GM21423 (cell line): ENCODE data around the gene CDH13.

Source experiments
- ATAC-seq: cut with Tn5 transposase; IDR thresholded peaks from one replicate; pipeline ENCODE4 v1.9.1; 2021; ENCODE audit warnings: mild to moderate bottlenecking, moderate library complexity; ENCODE audit not compliant: unreplicated experiment

Gene CDH13

DNA sequence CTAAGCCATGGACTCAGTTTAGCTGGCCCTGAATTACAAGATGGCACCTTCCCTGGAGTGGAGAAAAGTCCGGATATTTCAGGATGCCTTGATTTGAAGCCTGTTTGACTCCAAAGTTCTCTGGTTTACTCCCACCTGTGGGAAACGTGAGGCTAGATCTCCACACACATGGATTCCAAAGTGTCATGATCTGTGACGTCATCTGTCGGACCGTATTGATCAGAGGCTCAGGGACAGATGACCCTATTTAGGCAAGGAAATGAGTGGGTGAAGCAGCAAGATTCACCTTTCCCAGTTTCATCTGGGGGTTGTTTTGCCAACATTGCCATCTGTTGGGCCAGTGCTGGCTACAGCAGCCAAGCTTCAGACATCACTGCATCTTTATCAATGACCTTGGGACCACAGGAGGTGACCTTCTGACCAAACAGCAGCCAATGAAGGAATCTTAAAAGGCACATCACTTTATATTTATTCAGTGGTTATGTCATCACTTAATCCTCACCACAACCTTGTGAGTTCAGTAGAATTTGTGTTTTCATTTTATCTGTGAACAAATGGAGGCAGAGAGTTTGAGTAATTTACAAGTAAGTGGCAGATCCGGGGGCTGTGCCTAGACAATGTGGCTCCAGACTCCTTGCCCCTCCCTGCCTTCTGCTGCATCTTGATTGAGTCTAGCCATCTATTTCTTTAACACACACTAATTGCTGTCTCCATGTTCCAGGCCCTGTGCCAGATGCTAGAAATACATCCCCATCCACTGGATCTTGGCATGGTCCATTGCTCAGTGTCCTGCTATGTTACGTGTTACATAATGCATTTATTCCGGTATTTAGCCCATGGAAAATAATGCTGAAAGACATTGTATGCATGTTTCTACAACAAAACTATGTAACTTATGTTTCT is 1.5 kb upstream of the CDH13 start:
- no peak for ATAC-seq

DNA sequence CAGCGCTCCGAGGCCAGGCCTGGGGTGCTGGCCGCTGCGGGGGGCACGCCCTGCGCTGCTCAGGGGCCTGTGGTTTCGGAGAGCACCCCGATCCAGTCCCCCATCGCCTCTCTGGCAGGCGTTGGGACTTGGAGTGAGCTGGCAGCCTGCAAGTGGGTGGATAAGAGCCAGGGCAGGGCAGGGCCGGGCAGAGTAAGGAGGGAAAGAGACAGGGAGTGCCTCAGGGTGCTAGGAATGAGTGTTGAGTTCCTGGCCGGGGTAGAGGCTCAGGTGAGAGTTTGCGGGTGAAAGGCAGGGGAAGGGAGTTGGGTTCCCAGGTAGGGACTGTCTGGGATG is 1.3 kb downstream of the CDH13 start:
- no peak for ATAC-seq

DNA sequence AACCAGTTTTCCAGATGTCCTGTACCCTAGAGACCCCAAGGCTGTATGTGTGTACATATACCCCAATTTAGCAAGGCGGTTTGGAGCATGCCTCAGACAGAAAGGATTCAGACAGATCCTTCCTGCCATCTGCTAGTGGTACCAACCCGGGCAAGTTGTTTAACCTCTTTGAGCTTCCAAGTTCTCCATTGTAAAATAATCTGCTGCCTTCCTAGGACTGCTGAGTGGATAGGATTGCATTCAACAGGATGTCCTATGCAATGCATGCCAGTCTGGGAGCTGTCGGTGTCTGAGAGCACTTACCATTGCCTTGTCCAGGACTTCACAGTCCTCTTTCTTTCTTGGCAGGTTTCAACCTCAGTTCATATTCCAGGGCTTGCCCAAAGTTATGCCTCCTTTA is 1.9 kb downstream of the CDH13 start:
- no peak for ATAC-seq

DNA sequence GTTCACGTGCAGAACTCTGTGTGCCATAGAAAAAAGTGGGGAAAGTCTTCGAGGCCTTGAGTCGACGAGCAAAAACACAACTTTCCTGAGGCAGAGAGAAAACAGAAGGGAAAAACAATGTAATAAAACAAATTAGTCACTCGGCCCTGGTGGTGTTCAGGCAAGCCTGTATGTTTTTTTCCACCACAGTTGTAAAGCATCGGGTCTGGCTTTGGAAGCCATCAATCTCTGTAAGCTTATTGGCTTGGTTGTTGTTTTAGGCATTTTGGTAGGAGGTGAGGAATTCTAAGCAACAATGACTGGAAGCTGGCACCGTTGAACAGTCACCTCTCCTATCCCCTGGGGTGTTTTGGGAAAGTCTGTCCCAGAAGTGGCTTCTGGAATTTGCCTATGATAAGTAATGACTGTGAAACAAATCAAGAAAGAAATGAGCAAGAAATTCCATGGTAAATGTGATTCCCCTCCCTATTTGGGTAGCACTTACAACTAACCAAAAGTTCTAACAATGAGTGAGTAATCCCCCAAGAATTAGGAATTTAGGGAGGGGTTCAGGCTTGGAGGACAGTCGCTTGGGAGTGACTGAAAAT is 2.8 kb downstream of the CDH13 start:
- no peak for ATAC-seq

DNA sequence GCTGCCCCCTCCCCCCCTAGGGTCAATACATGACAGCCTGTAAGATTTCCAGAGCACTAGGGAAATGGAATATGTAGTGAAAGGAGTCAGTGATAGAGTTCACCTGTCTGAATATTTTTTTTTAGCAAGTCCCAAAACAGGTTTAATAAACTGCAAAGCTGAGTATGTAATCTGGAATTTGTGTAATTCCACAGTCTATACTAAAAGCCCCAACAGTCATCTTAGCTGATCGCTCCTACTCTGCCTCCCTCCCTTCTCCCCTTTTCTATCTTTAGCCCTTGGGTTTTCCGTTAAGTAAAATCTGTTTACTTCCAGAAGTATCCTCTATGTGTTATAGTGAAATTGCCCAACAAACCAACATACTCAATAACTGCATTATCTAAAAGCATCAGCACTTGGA is 3.5 kb downstream of the CDH13 start:
- no peak for ATAC-seq

DNA sequence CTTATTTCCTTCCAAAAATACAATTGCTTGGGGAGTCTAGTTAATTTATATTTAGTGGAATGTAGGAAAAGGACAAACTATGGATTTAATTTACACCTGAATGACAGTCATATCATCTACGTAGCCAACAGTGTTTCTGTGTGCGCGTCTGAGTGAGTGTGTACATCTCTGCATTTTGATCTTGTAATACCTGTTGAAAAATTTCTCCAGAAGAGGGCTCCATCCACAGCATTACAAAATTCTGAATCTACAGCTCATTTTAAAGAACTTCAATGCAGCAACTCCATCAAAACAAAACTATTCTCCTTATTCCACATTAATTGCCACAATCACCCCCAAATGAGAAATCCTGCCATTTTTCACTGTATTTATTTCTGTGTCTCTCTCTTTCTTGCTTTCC is 3.9 kb downstream of the CDH13 start:
- no peak for ATAC-seq

DNA sequence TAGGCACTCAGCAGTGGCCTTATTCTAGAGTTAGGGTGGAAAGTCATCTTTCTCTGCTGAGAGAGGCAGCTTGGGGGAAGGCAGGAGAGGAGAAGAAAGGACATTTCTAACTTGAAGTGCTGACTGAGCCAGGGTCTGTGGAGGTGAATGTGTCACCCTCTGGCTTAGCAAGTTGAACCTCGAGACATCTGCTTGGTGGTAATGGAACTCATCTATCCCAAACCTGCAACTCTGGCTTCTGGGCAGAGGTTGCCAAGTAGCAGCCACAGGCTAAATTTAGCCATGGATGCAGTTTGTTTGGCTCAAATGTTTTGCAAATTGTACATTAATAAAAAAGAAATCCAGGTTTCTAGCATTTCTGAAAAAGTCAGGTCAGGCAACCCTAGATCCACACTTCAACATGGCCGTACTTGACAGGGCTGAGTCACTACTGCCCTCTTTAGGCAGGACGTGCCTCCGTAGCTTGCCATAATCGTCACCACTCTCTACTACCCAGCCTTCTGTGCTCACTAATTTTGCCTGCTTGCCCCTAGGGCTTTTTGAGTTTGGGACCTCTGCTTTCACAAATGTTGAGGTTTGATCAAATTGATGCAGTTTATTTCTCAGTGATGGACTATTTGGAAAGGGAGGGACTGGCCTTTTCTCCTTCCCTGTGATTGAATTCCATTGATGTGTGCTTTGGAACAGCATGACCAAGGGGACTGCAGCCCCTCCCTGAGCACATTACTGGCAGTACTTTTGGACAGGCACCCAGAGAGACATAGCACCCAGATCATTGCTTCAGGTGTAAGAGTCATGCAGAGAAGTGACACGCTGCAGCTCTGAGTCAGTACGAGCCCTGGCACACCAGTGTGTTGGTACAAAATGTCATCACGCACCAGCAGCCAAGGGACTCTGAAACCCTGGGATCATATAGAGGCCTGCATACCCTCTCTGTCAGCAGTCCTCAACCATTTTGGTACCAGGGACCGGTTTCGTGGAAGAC is 5.2 kb downstream of the CDH13 start:
- no peak for ATAC-seq

DNA sequence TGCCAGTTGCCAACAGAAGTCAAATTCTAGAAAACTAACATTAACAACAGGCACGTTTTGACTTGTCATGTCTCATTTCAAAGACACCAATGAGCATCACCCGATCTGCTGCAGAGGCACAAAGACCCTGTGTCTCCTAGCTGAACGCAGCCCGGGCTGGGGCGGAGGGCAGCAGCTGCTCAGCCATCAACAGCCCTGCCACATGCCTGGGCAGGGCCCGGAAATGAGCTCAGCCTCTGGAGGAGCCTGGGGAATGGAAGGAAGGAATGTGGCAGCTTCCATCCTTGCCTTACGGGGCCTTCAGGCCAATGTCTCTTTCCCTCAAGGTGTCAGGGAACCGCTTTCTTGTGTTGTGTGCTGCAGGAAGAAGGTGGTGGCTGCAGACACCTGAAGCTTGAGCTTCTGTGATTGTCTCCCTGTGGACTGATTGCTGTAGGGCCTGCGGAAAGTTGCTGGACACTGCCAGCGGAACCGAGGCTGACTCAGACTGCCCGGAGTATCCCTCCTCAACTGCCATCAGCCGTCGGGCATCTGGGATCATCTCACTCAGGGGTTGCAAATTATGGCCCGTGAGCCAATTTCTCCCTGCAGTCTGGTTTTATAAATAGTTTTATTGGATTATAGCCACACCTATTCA is 7.3 kb downstream of the CDH13 start:
- ATAC-seq = no peak

DNA sequence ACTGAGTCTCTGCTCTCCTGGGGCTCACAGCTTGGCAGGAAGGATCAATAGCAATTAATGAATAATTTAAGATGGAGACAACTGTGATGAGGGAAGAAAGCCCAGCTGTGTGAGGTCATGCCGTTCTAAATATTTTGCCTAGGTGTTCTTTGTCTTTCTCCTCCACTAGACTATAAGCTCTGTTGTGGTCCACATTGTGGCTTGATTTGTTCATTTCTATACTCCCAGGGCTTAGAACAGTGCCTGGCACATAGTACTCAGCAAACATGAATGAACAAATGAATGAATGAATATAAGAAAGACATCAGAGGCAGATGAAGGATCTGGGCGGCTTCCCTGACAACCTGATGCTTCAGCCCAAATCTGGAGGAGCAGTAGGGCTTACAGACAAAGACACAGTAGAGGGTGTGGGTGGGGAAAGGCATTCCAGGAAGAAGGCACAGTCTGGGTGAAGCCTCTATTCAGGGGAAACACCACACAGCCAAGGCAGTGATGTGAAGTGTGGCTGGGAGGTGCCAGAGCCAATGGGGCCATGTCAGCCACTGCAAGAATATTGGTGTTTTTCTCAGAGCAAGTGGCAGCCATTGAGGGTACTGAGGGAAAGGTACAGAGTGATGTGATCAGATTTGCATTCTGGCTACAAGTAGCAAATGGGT is 8.3 kb downstream of the CDH13 start:
- no peak for ATAC-seq

DNA sequence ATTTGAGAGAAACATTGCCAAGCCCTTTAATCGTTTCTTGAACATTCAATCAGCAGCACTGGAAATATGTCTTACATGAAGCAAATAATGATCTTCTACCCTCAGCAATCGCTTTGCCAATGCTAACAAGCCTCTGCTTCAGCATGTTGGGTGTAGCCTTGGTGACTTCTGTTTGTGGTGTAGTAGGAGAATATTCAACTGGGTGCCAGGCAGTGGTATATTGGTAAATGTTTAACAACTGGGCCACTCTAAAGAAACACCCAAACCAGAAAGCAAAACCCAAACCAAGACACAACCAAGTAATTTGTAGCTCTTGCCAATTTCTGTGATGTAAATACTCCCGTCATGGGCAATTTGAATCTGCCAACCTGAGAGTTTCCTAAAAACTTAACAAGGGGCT is 9.7 kb downstream of the CDH13 start:
- ATAC-seq = no peak

DNA sequence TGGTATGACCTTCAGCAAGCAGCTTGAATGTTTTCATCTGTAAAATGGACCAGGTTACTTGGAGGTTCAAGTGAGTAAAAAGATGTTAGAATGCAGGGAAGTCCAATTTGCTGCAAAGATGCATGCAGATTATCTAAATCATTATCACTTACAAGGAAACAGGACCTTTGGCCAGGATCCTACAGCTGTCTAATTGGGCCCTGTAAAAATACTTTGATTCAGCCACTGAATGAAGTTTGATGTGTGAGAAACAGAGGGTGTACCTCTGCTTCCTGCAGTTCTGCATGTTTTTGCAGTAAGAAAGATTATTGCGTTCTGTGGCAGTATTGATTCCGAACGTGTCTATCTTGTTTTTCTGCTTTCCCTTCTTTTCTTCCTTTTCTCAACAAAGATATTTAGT is 10.2 kb downstream of the CDH13 start:
- ATAC-seq = no peak

DNA sequence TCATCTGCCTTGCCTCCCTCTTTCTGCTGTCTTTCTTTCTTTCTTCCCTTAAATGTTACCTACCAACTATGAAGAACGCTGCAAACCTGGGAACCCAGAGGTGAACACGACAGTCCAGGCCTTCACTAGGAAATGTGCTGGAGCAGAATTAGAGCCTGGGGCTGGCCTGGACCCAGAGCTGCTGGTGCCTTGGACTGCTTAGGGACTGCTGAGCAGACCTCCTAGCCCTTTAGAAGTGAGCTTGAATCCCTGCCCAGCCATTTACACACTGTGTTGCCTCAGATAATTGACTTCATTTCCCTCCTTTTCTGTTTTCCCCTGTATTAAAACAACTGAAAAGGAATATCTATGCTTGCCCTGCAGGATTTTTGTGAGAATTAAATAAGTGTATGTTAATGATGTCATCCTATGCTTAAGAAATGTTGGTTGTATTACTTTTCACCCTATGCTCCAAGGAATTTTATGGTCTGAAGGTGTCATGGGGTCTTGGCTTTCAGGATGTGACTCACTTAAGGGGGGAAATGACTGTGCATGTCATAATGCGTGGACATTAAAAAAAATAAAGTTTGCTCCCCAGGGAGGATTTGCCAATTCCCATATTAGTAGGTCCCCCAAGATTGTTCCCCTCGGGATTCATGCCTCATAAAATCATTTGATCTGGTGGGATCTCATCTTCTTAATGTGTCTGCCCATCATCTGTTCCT is 11.5 kb downstream of the CDH13 start:
- ATAC-seq = no peak

DNA sequence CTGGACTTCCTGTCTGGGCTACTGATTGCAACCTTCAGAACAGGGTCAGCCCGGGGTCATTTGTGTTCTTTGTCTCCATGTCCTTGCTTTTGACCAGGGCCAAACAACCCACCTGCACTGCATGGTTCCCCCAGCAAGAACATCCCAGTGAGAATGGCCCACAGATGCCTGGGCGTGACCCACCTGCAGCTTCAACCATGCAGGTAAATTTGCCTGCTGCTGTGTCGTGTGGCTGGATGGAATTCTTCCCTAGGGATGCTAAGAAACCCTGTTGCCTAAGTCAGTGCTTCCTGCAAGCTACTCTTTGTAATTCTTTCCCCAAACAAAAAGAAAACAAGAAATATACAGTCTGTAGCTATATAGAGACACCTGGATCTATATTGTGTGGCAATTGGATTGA is 12.5 kb downstream of the CDH13 start:
- no peak for ATAC-seq

DNA sequence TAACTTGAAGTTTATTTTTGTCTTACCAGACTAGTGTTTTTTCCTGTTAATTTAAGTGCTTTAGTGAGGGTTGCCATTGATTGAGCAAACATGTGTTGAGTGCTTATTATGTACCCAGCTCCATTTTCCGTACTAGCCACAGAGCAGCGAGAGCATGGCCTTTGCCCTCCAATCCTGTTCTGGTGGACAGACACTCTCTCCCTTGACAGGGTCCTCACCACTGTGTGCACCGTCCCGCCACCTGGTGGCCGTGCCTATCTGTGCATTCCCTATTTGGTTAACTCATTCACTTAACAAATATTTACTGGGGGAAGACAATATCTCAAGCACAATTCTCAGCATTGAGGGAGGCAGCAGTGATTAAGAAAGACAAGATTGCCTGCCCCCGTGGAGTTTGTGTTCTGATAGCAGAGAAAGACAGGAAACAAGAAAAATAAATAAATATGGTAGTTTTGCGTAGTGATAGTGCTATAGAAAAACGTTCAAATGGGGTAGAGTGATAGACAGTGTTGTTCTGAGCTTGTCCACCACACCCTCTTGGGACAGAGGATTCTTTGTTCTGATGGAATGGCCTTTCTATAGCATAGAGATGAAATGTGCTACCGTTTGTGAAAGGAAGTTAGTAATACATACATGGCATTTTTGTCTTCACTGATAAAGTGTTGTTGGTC is 13.0 kb downstream of the CDH13 start:
- ATAC-seq = peak; percentile 69

DNA sequence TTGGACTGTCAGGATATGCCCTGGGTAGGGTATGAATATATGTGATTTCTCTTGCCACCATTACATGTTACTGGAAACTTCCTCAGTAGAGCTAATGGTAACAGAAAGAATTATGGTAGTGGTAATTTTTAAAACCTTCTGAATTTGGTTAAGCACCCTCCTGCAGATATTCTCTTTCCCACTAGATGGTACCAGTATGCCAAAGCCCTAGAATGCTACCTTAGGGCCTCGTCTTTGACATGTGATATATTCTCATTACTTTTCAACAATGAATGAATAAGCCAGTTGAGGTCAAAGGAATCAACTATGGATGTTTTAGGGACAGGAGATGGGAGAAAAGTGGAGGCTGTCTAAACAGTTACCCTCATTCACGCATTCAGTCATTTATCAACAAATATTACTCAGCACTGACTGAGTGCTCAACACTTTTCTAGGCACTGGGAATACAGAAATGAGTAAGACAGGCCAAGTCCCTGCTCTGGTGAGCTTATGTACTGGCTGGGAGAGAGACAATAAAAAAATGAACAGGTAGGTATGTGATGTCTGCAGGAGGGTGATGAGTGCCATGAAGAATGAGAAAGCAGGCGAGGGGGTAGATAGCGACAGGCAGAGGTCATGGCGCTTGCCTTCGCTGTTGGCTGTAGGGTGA is 14.7 kb downstream of the CDH13 start:
- no peak for ATAC-seq

DNA sequence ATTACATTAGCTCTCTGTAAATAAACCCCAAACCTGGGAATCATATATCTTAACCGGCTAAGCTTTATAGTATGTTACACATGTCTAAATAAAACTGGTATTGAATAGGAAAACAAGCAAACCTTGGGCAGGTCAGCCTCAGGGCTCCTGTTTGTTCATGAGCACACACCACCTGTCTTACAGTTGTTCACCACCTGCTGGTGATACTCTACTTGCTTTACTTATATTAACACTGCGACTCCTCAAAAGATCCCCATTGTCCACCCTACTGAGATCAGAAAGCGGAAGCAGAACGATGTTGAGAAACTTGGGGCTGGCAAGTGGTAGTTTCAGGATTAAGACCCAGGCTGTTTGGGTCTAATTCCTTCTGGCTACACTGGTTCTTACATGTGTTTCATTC is 16.4 kb downstream of the CDH13 start:
- ATAC-seq = no peak

DNA sequence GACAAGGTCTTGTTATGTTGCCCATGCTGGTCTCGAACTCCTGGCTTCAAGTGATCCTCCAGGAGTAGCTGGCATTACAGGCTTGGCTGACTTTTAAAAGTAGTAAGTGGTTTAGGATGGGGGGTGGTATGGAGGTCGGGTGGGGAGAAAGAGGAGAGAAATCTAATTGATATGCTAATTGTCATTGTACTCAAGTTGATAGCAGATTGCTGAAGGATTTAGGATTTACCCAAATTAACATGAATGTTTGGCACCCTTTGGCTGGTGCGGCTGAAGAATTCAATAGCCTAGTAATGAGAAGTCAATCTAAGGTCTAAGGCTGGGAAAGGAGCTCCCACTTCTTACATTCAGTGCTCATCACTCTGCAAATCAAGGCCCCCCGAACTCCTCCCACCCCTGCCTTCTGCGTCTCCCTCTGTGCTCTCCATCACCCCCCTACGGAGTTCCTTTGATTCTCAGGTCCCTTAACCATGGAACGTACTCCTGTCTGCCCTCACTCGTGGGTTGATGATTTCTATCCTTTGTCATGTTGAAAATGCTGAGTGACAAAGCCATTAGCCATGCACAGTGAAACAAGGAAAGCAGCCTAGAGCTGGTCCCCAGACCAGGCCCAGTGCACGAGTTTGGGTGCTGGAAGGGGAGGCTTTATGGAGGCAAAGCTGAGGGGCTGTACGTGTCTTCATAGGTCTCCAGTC is 17.3 kb downstream of the CDH13 start:
- ATAC-seq = no peak

DNA sequence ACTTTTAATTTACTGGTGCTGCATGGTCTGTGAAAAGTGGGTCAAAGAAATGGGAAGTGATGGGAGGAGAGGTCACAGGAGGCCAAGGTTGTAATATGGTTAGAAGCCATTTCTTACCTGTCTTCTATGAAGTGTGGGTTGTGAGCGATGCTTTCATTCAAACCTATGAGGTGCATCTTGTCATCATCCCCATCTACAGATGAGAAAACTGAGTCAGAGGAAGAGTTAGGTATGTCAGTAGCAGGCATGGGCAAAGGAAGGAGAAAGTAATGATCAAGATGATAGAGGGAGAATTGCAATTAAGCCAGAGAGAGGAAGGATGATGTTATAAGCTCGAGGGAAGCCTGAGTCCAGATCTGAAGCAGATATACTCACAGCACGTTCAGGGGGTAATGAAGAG is 19.7 kb downstream of the CDH13 start:
- no peak for ATAC-seq
